Hepatocyte (in vitro differentiated cells): ENCODE data around the gene EPO. TPM values are rescaled to one million over a fixed set of nuclear protein-coding genes. Genes with fewer than 3 reads are reported as not detected.

Experiments used
- DNase-seq: peaks from one replicate; pipeline ENCODE4 v3.0.0-alpha.2; 2016; ENCODE audit warnings: low spot score
- H2AFZ ChIP-seq: fragments of 200-600 bp; sonication (generic); 2 replicates; pipeline ENCODE4 v1.6.0; 2016; ENCODE audit warnings: antibody characterized with exemption, mild to moderate bottlenecking
- H3K27ac ChIP-seq: fragments of 200-600 bp; sonication (generic); 2 replicates; pipeline ENCODE4 v1.5.1; 2016; ENCODE audit warnings: mild to moderate bottlenecking
- H3K27me3 ChIP-seq: fragments of 200-600 bp; sonication (generic); 2 replicates; pipeline ENCODE4 v1.6.1; 2016
- H3K36me3 ChIP-seq: fragments of 200-600 bp; sonication (generic); replicated peaks from 2 replicates; pipeline ENCODE4 v1.5.1; 2016; ENCODE audit warnings: low read depth; ENCODE audit not compliant: insufficient read depth
- H3K4me1 ChIP-seq: fragments of 200-600 bp; sonication (generic); 2 replicates; pipeline ENCODE4 v1.5.1; 2016; ENCODE audit warnings: mild to moderate bottlenecking, moderate library complexity; ENCODE audit not compliant: insufficient read depth
- H3K4me2 ChIP-seq: fragments of 200-600 bp; sonication (generic); 2 replicates; pipeline ENCODE4 v1.6.0; 2016
- H3K4me3 ChIP-seq: fragments of 200-600 bp; sonication (generic); 2 replicates; pipeline ENCODE4 v1.5.1; 2016; ENCODE audit warnings: mild to moderate bottlenecking
- H3K79me2 ChIP-seq: fragments of 200-600 bp; sonication (generic); 2 replicates; pipeline ENCODE4 v1.6.0; 2017; ENCODE audit warnings: mild to moderate bottlenecking
- H3K9me2 ChIP-seq: fragments of 200-600 bp; sonication (generic); replicated peaks from 2 replicates; pipeline ENCODE4 v1.6.0; 2017; ENCODE audit warnings: mild to moderate bottlenecking; ENCODE audit not compliant: insufficient read depth
- H3K9me3 ChIP-seq: fragments of 200-600 bp; sonication (generic); 2 replicates; pipeline ENCODE4 v1.5.1; 2016; ENCODE audit warnings: low read depth, mild to moderate bottlenecking
- H4K20me1 ChIP-seq: fragments of 200-600 bp; sonication (generic); 2 replicates; pipeline ENCODE4 v1.6.0; 2016; ENCODE audit warnings: mild to moderate bottlenecking; ENCODE audit not compliant: insufficient read depth, poor library complexity, severe bottlenecking
- CTCF ChIP-seq: fragments of 200-600 bp; sonication (generic); IDR thresholded peaks from 2 replicates; pipeline ENCODE4 v1.5.1; 2016; ENCODE audit warnings: antibody characterized with exemption, mild to moderate bottlenecking; ENCODE audit not compliant: poor library complexity
- EZH2 ChIP-seq: fragments of 200-600 bp; sonication (generic); IDR thresholded peaks from 2 replicates; pipeline ENCODE4 v1.6.1; 2016; ENCODE audit warnings: antibody characterized with exemption, mild to moderate bottlenecking, borderline replicate concordance
- EZH2phosphoT487 ChIP-seq: fragments of 200-600 bp; sonication (generic); IDR thresholded peaks from one replicate; pipeline ENCODE4 v1.6.1; 2018; ENCODE audit warnings: antibody characterized with exemption, mild to moderate bottlenecking, low read depth, moderate library complexity; ENCODE audit not compliant: unreplicated experiment, severe bottlenecking
- WGBS: methylation state at CpG from one replicate; pipeline ENCODE4 v1.1.6; 2016; ENCODE audit warnings: low lambda C conversion rate; ENCODE audit errors: missing lambda C conversion rate; 5-methylcytosine and 5-hydroxymethylcytosine counted together
- polyA plus RNA-seq: library from polyadenylated mRNA; unstranded; fragments of >200 nt; fragmentation: Nextera tagmentation; extraction: Ambion mirVana; gene quantifications from 2 replicates; pipeline ENCODE4 v1.2.1, GENCODE V29; 2016
- total RNA-seq: library from RNA; depleted of rRNA; stranded (reverse); fragments of >200 nt; gene quantifications from 2 replicates; pipeline ENCODE4 v1.2.3, GENCODE V29; 2014

Gene EPO
- total and polyA plus RNA-seq, 2 experiments from 2014 or later, result 1.3 TPM; not detected in 1

DNA sequence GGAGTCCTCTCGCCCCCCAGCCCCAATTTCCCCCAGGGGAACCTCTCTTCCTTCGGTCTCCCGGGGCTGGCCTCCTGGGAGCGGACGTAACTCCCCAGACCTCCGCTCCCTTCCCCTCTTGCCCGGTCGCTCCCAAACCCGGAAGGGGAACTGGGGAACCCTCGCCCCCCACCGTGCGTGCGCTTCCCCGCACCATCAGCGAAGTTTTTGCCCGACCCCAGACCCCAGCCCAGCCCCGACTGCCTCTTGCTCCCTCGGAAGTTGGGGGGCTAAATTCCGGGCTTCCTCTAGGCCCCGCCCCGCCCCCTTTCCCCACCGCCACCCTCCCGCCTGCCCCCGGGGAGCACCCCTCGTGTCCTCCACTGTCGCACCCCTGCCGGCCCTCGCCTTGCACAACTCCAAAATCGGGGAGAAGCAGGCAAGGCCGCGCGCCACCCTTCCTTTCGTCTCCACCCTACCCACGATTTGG lies 46.3 kb upstream of the EPO start:
- Histone ChIP-seq H3K4me2 (peak overlapping the region; percentile 98), H3K4me1 (peaks cover 14% of the 10 kb centered on the region), H3K27me3 (no peaks in the 10 kb centered on the region), H3K9me3 (no peaks in the 10 kb centered on the region), H4K20me1 (peaks cover 46% of the 10 kb centered on the region), H3K27ac (peak overlapping the region; percentile 90), H3K4me3 (peak overlapping the region; percentile 96), H3K79me2 (peaks cover 48% of the 10 kb centered on the region), H3K9me2 (no peaks in the 10 kb centered on the region), H3K36me3 (no peaks in the 10 kb centered on the region), H2AFZ (peak overlapping the region; percentile 47)
- DNase-seq, result peak; percentile 43
- TF ChIP-seq EZH2 (no peak), CTCF (no peak)
- 0% methylated on average over 8 of the region's 34 CpGs for WGBS

DNA sequence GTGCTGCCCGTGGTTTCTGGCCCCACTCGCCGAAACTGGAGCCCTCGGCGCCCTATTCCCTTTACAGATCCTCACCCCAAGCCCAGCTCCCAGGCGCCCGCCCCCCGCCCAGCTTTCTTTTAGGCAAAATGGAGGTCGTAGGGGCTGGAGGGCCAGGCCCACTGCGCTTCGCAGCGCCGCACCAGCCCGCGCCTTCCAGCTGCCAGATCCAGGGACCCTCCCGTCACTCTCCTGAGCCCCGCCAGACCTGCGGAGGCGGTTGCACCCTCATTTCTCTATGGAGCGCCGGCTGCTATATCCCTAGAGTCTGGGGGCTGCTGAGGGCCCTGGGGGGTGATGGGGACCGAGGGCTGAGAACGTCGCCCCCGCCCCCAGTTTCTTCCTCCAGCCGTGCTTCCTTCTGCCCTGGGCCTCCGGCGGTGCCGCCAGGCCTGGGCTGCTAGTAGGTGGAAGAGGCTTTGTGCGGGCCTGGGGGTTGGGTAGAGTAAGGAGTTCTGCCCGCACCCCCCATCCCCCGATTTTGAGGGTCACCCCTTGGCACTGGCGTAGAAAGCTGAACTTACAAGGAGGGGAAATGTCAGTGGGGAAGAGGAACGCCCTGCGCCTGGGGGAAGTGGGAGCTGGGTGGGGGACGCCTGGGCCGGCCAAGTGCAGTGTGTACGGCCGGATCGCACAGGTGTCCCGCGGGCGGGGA lies 45.7 kb upstream of the EPO start:
- peak overlapping the region; percentile 47 for H2AFZ ChIP-seq
- peaks cover 20% of the 10 kb centered on the region for H3K4me1 ChIP-seq
- H3K27me3 ChIP-seq, result no peaks in the 10 kb centered on the region
- H4K20me1 ChIP-seq, result peaks cover 47% of the 10 kb centered on the region
- TF ChIP-seq EZH2phosphoT487, result no peak
- no peak for TF ChIP-seq EZH2
- TF ChIP-seq CTCF, result no peak
- H3K4me3 ChIP-seq, result peak overlapping the region; percentile 96
- H3K27ac ChIP-seq, result peak overlapping the region; percentile 90
- H3K79me2 ChIP-seq, result peaks cover 48% of the 10 kb centered on the region
- peak overlapping the region; percentile 98 for H3K4me2 ChIP-seq
- no peaks in the 10 kb centered on the region for H3K9me3 ChIP-seq
- peak; percentile 49 for DNase-seq
- H3K36me3 ChIP-seq, result no peaks in the 10 kb centered on the region
- no peaks in the 10 kb centered on the region for H3K9me2 ChIP-seq
- 2% methylated on average over 29 of the region's 43 CpGs for WGBS

DNA sequence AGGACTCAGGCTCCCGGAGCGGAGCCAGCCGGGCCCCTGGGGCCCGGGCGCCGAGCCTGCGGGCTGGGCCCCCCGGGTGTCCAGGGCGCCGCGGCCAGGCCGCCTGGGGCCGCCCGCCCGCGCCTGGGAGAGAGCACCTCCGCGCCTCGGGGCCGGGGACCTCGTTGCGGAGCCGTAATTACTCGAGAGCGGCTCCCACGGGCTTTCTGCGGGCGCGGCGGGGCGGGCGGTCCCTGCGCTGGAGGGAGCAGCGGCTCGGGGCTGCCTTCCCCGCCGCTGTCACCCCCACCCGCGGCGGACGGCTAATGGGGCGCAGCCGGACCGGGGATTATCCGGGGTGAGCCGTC lies 45.2 kb upstream of the EPO start:
- H3K9me2 ChIP-seq, result no peaks in the 10 kb centered on the region
- peak overlapping the region; percentile 96 for H3K4me3 ChIP-seq
- H3K27ac ChIP-seq, result peak overlapping the region; percentile 90
- WGBS, result 0% methylated on average over 42 of the region's 46 CpGs
- TF ChIP-seq EZH2 (no peak), EZH2phosphoT487 (no peak), CTCF (no peak)
- no peaks in the 10 kb centered on the region for H3K27me3 ChIP-seq
- peaks cover 48% of the 10 kb centered on the region for H3K79me2 ChIP-seq
- no peaks in the 10 kb centered on the region for H3K36me3 ChIP-seq
- H4K20me1 ChIP-seq, result peaks cover 49% of the 10 kb centered on the region
- H3K9me3 ChIP-seq, result no peaks in the 10 kb centered on the region
- no peak overlapping the region for H2AFZ ChIP-seq
- H3K4me1 ChIP-seq, result peaks cover 20% of the 10 kb centered on the region
- peak; percentile 60 for DNase-seq
- H3K4me2 ChIP-seq, result peak overlapping the region; percentile 98
